VCaP (cell line): ENCODE data around the gene NFILZ.
"Not testable (repeated sequence)": the region's sequence is repeated elsewhere in the genome, so short reads cannot be mapped to it uniquely, and the experiment has no call there.

Experiments used
- H3K27ac ChIP-seq: fragments of 450-650 bp; 2 replicates; pipeline ENCODE4 v1.5.1; 2017
- CTCF ChIP-seq: fragments of 450-650 bp; conservative IDR thresholded peaks from 2 replicates; pipeline ENCODE4 v1.5.1; 2017; ENCODE audit warnings: mild to moderate bottlenecking, moderate library complexity

Gene NFILZ

GRCh38 chr19:8612807-8613171, 17.6 kb upstream of the NFILZ start:
- no peak overlapping the region for H3K27ac ChIP-seq
- TF ChIP-seq CTCF = no peak

GRCh38 chr19:8614455-8614854, 16.0 kb upstream of the NFILZ start:
- no peak overlapping the region for H3K27ac ChIP-seq
- no peak for TF ChIP-seq CTCF

- no peak overlapping the region for H3K27ac ChIP-seq
- TF ChIP-seq CTCF = no peak
Observed at GRCh38 chr19:8615024-8615423, 15.4 kb upstream of the NFILZ start.

- peak; percentile 79 for TF ChIP-seq CTCF
- no peak overlapping the region for H3K27ac ChIP-seq
Observed at GRCh38 chr19:8615813-8616596, 14.4 kb upstream of the NFILZ start.

- no peak for TF ChIP-seq CTCF
- H3K27ac ChIP-seq = no peak overlapping the region
Observed at GRCh38 chr19:8616861-8617260, 13.6 kb upstream of the NFILZ start.

- H3K27ac ChIP-seq = not testable (repeated sequence)
Observed at GRCh38 chr19:8617325-8617724, 13.1 kb upstream of the NFILZ start.

GRCh38 chr19:8617984-8618383, 12.4 kb upstream of the NFILZ start:
- TF ChIP-seq CTCF = no peak
- H3K27ac ChIP-seq = no peak overlapping the region

GRCh38 chr19:8618751-8619150, 11.7 kb upstream of the NFILZ start:
- no peak for TF ChIP-seq CTCF
- H3K27ac ChIP-seq = no peak overlapping the region
